CD4-positive, alpha-beta T cell treated with Interleukin-1 beta for 1 hour (primary cell): ENCODE results near the gene CD3D.

Source experiments
- DNase-seq, 2 donors: peaks; one replicate each; pipeline ENCODE4 v3.0.0-alpha.2; 2020 to 2022

CD3D gene

DNA sequence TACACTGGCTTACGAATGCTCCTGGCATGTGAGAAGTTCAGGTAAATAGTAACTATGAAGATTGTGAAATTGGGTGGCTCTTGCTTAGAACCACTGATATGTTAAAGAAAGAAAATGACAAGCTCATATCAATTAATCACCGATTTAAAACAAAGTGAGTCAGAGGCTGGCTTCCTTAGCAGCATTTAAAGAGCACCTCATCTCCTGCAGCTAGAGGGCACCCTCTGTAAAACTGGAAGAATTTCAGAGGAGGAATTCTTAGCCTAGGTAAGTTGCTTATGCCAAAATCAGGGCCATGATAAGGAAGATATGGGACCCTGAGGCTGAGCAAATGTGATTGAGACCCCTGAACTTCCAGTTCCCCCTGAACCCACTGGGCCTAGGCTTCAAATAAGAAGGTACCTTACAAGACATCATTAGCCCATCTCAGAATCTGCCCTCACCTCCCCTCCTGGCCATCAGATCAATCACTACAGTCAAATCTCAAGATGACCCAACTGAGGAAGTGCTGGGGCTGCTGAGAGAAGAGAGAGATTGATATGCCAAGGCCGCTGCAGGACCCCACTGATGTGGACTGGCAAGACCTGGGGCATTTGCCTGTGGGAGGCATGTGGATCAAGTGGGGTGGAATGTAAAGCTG, 46.6 kb downstream of the CD3D start:
- DNase-seq = peak; percentile 44 to 70

DNA sequence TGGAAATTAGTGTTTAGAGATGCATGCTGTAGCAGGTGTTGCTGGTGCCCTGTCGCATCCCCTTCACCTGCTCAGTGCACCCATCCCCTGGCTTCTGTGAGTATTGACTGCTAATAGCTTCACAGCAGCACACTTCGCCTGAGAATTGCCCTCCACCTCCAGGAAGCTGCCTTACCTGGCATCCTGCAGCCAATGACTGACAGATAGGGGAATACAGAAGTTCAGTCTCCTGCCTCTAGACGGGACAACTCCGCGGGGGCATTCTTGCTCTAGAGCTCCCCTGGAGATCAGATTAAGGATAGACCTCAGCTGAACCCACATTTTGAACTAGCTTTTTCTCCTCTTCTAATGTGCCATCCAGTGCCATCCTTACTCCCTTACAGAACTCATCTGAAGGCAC, 47.3 kb downstream of the CD3D start:
- DNase-seq = no peak

DNA sequence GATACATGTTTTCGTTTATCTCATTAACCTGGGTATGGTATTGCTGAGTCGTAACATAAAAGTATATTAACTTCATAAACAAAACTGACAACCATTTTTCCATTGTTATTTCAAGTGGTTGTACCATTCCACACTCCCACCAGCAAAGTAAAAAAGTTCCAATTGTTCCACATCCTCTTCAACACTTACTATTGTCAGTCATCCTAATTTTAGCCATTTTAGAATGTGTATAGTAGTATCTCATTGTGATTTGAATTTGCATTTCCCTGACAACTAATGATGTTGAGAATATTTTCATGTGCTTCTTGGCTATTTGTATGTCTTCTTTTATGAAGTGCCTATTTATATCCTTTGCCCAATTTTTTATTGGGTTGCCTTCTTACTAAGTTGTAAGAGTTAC, 48.5 kb downstream of the CD3D start:
- no peak for DNase-seq

DNA sequence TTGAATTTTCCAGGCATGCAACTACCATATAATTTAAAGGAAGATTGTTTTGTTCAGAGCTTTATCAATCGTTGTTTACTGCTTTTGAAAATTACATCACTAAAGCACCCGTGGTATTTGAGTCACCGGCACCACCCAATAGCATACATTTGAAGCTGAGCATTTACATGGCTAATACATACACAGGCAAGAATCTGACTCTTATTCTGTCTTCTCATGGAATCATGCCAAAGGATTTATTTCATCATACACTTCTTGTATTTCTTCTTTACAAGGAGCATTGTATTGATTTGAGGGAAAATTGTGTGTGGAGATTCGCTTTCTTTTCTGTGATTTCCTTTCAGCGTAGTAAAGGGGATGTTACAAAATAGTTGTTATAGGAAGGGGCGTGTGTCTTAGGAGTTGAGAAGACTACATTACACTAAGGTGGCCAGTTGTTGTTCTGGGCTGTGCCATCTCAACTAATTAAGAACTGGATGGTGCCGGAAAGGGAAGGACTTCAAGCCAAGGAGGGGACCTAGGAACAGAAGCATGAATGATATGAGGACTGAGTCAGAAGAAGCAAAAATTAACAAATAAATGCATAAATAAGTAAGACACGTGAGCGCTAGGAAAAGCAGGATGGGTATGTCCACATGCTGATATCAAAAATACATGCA, 50.9 kb downstream of the CD3D start:
- no peak for DNase-seq

DNA sequence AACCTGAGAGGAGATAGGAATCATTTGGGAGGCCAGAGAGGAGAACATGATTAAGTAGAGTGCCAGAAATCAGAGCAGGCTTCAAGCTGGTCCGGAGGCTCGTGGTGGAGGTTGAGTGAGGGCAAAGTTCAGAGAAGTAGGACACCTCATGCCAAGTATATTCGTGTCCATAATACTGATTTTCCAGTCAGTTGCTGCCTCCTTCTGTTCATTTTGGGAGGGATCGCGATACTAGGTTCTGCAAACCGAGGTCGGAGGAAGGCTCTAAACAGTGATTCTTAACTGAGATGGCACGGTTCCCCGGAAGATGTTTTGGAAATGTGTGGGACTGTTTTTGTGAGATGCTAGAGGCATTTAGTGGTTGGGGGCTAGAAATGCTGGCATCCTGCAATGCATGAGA, 51.6 kb downstream of the CD3D start:
- DNase-seq = peak; percentile 47 to 71

DNA sequence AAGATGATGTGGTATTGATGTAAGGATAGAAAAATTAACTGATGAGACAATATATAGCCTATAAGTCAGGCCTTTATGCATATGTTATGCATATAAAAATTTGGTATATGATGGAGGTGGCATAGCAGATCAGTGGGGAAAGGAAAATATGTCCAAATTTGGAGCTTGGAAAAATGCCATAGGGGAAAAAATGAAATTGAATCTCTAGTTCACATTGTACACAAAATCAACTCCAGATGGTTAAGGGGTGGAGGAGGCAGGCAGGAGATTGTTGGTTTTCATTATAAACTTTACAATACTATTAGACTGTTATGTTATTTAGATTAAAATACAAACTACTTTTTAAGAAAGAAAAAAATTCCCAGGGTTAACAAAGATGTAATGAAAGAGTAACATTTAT, 53.1 kb downstream of the CD3D start:
- no peak for DNase-seq
